SU-DHL-6 (cell line): ENCODE results near the gene FZD4.

Experiments
- H2AFZ ChIP-seq: fragments of 200-600 bp; sonication (generic); 2 replicates; pipeline ENCODE4 v1.6.1; 2014; ENCODE audit warnings: low read depth, mild to moderate bottlenecking, moderate library complexity, mixed read lengths, antibody characterized with exemption, low read length; ENCODE audit not compliant: severe bottlenecking
- H3F3A ChIP-seq: fragments of 200-600 bp; shearing (Covaris generic); 2 replicates; pipeline ENCODE4 v1.6.0; 2016; ENCODE audit warnings: antibody characterized with exemption, mild to moderate bottlenecking; ENCODE audit not compliant: insufficient read depth
- H3K27ac ChIP-seq: fragments of 200-600 bp; sonication (generic); 2 replicates; pipeline ENCODE4 v1.5.1; 2016; ENCODE audit warnings: low read depth, mild to moderate bottlenecking, low read length, moderate library complexity, mixed read lengths
- H3K27me3 ChIP-seq: fragments of 200-600 bp; sonication (generic), shearing (Covaris generic); 2 replicates; pipeline ENCODE4 v1.6.0; 2014; ENCODE audit warnings: mild to moderate bottlenecking, low read length
- H3K36me3 ChIP-seq: fragments of 200-600 bp; sonication (generic); 2 replicates; pipeline ENCODE4 v1.6.1; 2014; ENCODE audit warnings: mild to moderate bottlenecking, low read length, mixed read lengths
- H3K4me2 ChIP-seq: fragments of 300-600, 200-600 bp; shearing (Covaris generic), sonication (generic); 2 replicates; pipeline ENCODE4 v1.6.0; 2014; ENCODE audit warnings: low read length, low read depth, mild to moderate bottlenecking; ENCODE audit not compliant: poor library complexity, severe bottlenecking
- H3K4me3 ChIP-seq: fragments of 200-600 bp; sonication (generic); 2 replicates; pipeline ENCODE4 v1.5.1; 2014; ENCODE audit warnings: antibody characterized with exemption, low read length, mild to moderate bottlenecking, mixed read lengths; ENCODE audit not compliant: insufficient read depth, poor library complexity, severe bottlenecking
- H3K79me2 ChIP-seq: fragments of 200-600 bp; sonication (generic); 2 replicates; pipeline ENCODE4 v1.6.1; 2014; ENCODE audit warnings: mild to moderate bottlenecking, low read length, moderate library complexity; ENCODE audit not compliant: insufficient read depth
- H3K9ac ChIP-seq: fragments of 200-600 bp; sonication (generic); 2 replicates; pipeline ENCODE4 v1.7.0; 2014; ENCODE audit warnings: mild to moderate bottlenecking, low read length
- H3K9me2 ChIP-seq: fragments of 200-600 bp; sonication (generic); replicated peaks from 2 replicates; pipeline ENCODE4 v1.6.1; 2014; ENCODE audit warnings: low read length; ENCODE audit not compliant: insufficient read depth
- H3K9me3 ChIP-seq: fragments of 200-600 bp; sonication (generic); 2 replicates; pipeline ENCODE4 v1.6.1; 2014; ENCODE audit warnings: low read length, mixed read lengths; ENCODE audit not compliant: insufficient read depth
- H4K20me1 ChIP-seq: fragments of 200-600 bp; sonication (generic); 2 replicates; pipeline ENCODE4 v1.6.1; 2014; ENCODE audit warnings: low read depth, mild to moderate bottlenecking, antibody characterized with exemption, low read length, moderate library complexity, mixed read lengths
- CTCF ChIP-seq: fragments of 200-600 bp; sonication (generic); IDR thresholded peaks from one replicate; pipeline ENCODE4 v1.5.1; 2017; ENCODE audit warnings: antibody characterized with exemption, mild to moderate bottlenecking, low read length, moderate library complexity; ENCODE audit not compliant: insufficient read depth, poor library complexity, severe bottlenecking
- EZH2phosphoT487 ChIP-seq: fragments of 200-600 bp; sonication (generic), shearing (Covaris generic); conservative IDR thresholded peaks from 2 replicates; pipeline ENCODE4 v1.6.1; 2018; ENCODE audit warnings: mild to moderate bottlenecking, antibody characterized with exemption, low read length, moderate library complexity, mixed read lengths

The FZD4 gene

DNA sequence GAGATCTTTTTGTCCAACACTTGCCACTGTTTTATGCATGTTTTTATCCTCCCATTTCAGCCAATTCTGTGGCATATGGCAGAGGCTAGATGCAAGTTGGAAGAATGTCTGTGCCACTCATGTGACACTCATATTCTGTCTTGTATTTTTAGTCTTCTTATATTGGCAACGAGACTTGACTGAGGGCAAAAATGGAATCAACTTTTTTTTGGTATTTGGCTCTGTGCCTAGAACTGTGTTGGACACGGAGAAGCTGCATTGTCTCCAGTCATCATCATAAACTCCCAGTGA, 1.7 kb upstream of the FZD4 start:
- no peak for TF ChIP-seq EZH2phosphoT487
- no peak for TF ChIP-seq CTCF
- Histone ChIP-seq H3K4me3 (no peak overlapping the region), H3K36me3 (no peaks in the 10 kb centered on the region), H3K9ac (no peak overlapping the region), H3K27me3 (no peaks in the 10 kb centered on the region), H3K9me3 (no peaks in the 10 kb centered on the region), H4K20me1 (no peaks in the 10 kb centered on the region), H2AFZ (no peak overlapping the region), H3K4me2 (no peak overlapping the region), H3K27ac (no peak overlapping the region), H3K79me2 (no peaks in the 10 kb centered on the region), H3F3A (no peaks in the 10 kb centered on the region), H3K9me2 (no peaks in the 10 kb centered on the region)

- Histone ChIP-seq H3K9me3 (no peaks in the 10 kb centered on the region), H2AFZ (peak overlapping the region; percentile 50), H3K27me3 (no peaks in the 10 kb centered on the region), H3K36me3 (no peaks in the 10 kb centered on the region), H3K27ac (no peak overlapping the region), H3K9me2 (no peaks in the 10 kb centered on the region), H3K4me2 (peak overlapping the region; percentile 59), H4K20me1 (no peaks in the 10 kb centered on the region), H3F3A (no peaks in the 10 kb centered on the region), H3K9ac (peak overlapping the region; percentile 26; the same call in 1 of the 2 replicates), H3K4me3 (peak overlapping the region; percentile 51), H3K79me2 (no peaks in the 10 kb centered on the region)
- TF ChIP-seq CTCF (no peak), EZH2phosphoT487 (no peak)
Measured at GRCh38 chr11:86955111-86955360, 159 bp downstream of the FZD4 start.

DNA sequence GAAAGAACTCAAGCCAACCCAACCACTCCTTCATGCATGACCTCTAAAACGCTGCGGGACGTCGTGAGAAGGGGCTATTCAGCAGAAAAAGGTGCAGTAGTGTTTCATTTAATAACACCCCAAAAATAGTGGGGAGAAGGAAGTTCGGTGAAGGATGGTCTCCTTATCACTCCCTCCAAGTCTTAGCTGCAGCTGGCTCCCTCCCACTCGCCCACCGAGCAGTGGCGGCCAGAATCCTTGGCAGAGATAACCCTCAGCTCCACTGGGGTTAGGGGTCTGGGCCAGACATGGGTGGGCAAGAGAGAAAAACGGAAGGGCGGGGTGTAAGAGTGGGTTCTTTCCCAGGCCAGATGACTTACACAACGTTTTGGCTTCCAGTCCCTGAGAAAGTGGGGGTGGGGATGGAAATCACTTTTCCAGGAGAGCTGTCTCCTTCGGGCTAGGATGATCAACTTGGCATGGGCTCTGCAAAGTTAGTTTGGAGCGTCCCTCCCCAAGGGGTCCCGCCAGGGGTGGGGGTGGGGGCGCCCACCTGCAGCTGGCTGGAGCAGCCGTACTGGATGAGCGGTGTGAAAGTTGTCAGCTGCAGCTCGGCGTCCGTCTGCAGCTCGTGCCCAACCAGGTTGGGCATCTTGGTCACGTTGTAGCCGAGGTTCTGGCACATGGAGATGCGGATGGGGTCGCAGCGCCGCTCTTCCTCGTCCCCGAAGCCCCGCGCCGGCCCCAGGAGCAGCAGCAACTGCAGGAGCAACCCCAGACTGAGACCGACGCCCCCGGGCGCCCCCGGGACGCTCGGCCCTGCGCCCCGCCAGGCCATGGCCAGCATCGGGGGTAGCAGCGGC, 705 bp downstream of the FZD4 start:
- no peaks in the 10 kb centered on the region for H3K36me3 ChIP-seq

More for the DNA sequence above, 705 bp downstream of the FZD4 start:
- TF ChIP-seq CTCF (no peak), EZH2phosphoT487 (no peak)
- H3K4me3 ChIP-seq, result peak overlapping the region; percentile 51
- H4K20me1 ChIP-seq, result no peaks in the 10 kb centered on the region
- H3K9me3 ChIP-seq, result no peaks in the 10 kb centered on the region
- no peaks in the 10 kb centered on the region for H3K27me3 ChIP-seq
- H2AFZ ChIP-seq, result peak overlapping the region; percentile 50
- no peaks in the 10 kb centered on the region for H3K9me2 ChIP-seq
- H3F3A ChIP-seq, result no peaks in the 10 kb centered on the region
- no peak overlapping the region for H3K27ac ChIP-seq
- H3K79me2 ChIP-seq, result no peaks in the 10 kb centered on the region
- H3K9ac ChIP-seq, result peak overlapping the region; percentile 26; the same call in 1 of the 2 replicates
- H3K4me2 ChIP-seq, result peak overlapping the region; percentile 59
